Adrenal gland (tissue), 5 donors: ENCODE measurements around the gene CRYAB.

Experiments
- CTCF ChIP-seq, 6 experiments: fragments of 450-650 bp in 4 of 6; fragments of 200-600 bp in 2 of 6; sonication (generic) in 1 of 6; IDR thresholded peaks; 1 replicate in 5 of 6; 2 replicates in 1 of 6; pipeline versions ENCODE4 v1.5.1 to v1.8.0; 2016 to 2021; ENCODE audit warnings: antibody characterized with exemption in 6 of 6, mild to moderate bottlenecking in 2 of 6, moderate library complexity in 1 of 6
- POLR2A ChIP-seq, 2 donors: fragments of 450-650 bp; IDR thresholded peaks; one replicate each; pipeline ENCODE4 v1.6.1; 2017; ENCODE audit warnings: antibody characterized with exemption in 2 of 2, mild to moderate bottlenecking in 2 of 2, moderate library complexity in 1 of 2
- donor health status: DM: no; HTN: no; CAD: no.

- TF ChIP-seq CTCF (IDR thresholded peaks at IDR 0.05) (no peak), POLR2A (IDR thresholded peaks at IDR 0.05) (no peak)
These were observed 5.7 kb upstream of the CRYAB start for GRCh38 chr11:111917312-111917711.
